NOMO-1 treated with DMSO at 0.1 percent for 48 hours (cell line): ENCODE results near the gene ERF.

ENCODE experiments used
- DNase-seq: peaks from one replicate; lab custom pipeline; 2025; ENCODE audit not compliant: unreplicated experiment; lab: John Stamatoyannopoulos, UW

ERF gene

DNA sequence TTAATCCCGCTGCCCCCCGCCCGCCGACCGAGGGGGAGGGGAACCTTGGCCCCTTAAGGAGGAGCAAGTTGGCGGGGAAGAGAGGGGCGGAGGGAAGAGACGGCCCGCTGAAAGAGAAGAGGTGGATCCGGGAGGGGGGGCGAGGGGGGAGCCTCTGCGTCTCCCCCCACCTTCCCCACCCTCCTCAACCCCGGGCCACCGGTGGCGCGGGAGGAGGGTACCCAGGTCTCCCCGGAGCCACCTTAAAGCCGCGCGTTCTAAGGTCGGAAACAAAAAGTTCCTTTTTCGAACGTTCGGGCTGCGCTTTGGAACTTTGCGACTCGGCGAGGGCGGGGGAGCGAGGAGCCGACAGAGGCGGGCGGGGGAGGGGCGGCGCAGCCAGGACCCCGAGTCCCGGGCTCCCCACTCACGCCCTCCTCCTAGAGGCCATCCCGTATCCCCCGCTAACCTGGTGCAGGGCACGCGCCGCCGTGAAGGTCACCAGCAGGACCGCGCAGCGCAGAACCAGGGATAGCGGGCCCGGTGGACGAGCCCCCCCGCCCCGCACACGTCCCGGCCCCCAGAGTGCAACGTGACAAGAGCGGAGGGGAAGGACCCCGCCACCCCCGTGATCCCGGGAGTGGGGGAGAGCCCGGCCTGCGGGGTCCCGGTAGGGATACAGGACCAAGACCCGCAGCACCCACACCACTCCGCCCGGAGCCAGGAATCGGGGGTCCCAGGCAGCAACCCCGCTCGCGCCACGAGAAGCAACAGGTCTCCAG is 659 bp downstream of the ERF start:
- DNase-seq: peak; percentile 67

DNA sequence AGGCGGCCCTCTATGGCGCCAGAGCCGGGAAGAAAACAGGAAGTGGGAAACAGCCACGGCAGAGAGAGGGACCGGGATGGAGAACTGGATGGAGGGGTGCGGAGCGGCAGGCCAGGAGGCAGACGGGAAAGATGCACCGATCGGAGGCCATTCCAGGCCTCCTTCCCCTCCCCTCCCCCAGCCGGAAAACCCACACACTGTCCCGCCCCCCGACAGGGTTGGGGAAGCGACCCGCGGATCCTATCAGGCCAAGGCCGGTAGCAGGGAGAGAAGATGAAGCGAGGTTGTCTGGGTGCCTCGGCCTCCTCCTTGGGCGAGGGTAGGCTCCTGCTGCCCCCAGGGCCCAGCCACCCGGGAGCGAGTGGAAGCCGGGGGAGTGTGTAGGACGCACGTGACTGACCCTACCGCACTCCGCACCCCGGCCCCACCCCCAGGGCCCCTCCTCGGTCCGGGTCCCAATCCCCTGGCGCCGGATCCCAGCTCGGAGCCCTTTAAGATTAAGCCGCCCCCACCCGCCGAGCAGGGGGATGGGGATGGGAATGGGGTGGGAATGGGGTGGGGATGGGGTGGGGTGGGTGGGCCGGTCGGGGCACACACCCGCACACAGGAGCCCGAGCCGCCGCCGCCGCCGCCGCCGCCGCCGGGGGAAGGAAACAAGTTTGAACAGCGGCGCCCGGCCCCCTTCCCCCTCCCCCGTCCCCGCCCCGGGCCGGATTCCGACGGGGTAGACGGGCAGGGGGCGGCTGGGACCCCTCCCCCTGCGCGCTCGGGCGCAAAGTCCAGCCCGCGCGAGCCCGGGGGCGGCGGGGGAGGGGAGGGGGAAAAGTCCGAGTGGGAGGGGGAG is 1.5 kb downstream of the ERF start:
- DNase-seq: peak; percentile 54

DNA sequence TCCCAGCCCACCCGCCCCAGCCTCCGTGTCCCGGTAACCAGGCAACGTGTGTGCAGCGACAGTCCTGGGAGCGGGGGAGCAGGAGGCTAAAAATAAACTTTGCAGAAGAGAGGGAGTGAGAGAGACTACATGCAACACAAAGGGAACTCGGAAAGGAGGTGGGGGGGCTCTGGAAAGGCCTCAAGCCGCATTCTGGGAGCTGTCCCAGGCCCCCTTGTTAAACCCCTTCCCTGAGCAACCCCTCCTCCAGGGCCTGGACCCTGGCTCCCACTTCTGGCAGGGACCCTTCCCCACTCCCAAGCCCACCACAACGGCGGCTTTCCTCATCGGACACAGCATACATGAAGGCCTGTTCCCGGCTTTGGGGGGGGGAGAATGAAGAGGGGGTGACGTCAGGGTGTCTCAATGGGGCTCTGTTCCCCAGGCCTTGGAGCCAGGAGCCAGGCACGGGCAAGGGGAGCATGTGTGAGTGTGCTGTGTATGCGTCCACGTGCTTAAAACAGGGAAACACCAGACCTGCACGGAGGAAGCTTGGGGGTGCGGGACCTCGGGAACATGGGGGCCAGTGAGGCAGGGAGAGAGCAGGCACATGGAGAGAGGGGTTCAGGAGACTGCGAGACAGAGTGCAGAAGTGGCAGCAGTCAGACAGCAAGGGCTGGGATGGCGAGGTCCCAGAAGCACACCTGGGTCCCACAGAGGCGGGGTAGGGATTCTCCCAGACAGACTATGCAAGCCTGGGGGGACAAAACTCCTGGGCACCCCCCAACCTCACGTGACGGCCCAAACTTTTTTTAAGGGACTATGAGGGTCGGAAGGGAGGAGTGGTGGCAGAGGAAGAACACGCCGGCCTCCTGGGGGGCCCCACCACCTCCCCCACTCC is 2.3 kb downstream of the ERF start:
- peak; percentile 14 for DNase-seq

DNA sequence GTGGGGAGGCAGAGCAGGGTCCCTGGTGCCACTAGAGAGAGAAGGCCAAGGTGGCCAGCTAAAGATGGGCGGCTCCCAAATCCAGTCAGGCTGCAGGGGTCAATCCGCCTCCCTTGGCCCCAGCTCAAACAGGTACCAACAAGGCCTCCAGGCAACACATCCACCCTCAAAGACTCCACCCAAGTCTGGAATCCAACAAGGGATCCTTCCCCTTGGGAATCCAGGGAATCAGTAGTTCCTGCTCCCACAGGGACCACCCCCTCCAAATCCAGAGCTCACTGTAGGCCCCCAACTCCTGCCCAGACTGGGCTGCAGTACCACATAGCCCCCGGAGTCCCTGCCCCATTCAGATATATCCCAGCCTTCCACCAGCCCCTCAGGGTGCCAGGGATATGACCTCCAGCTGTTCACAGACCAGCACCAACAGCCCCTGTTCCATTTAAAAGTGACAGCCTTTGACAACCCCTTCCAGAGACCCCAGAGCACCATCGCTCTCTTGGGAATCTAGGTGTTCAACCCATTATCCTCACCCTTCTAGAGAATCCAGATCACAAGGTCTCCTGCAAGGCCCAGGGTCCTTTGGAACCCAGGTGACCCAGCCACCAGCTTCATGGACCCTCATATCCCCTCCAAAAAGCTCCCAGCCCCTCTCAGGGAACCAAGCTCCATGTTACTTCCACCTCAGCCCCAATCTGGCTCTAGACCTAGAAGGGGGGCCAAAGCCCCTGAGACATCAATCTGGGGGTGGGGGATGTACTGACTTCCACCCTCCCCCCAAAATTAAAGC is 3.2 kb downstream of the ERF start:
- DNase-seq: no peak

DNA sequence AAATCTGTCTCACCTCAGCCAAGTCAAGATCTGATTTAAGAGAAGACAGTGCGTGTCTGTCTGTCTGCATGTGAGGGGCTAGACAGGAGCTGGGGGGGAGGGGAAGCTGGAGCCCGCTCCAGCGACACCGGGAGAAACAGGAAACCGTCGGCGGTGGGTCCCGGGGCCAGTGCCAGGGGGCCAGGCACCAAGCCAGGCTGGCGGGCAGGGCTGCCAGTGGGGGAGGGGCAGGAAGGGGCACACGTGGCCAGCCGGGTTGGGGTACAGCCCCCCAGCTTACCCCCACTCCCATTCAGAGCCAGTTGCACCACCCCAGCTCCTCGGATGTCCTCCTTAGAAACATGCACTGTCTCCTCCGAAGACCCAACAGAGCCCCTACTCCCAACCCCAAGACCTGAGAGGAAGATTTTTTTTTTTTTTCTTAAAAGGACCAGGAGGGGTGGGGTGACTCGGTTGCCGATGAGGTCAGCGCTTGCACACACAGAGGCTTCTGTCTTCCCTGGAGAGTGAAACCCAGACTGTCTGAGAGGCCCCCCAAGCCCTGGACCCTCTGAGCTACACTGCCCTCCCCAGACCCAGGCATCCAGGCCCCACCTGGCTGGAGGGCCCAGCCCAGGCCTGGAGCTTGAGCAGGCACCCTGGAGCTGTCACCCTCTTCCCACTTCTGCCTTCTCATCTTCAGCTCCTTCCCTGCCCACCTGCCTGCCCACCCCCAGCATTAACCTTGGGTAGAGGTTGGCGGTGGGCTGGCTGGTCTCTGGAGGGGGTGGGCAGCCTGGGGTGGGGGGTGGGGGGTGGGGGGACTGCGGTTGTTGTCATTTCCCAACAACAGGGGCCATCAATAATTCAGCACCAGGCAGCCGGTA is 4.0 kb downstream of the ERF start:
- DNase-seq: no peak

DNA sequence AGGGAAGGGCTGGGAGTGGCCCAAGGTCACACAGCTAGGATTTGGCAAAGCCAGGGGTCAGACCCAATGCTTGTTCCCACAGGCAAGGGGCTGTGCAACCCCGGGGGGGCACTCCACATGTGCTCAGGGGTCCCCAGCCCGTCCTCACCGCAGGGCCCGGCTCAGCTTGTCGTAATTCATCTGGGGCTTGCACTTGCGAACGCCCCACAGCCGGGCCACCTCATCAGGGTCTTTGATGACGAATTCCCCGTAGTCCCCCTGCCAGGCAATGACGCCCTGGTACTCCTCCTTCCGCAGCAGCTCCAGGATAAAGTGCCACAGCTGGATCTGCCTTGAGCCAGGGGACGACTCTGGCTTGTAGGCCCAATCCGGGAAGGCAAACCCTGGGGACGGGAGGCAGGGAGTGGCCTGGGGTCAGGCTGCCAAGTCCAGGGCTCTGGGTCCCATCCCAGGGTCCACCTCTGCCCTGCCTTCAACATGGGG is 4.7 kb downstream of the ERF start:
- DNase-seq: no peak

DNA sequence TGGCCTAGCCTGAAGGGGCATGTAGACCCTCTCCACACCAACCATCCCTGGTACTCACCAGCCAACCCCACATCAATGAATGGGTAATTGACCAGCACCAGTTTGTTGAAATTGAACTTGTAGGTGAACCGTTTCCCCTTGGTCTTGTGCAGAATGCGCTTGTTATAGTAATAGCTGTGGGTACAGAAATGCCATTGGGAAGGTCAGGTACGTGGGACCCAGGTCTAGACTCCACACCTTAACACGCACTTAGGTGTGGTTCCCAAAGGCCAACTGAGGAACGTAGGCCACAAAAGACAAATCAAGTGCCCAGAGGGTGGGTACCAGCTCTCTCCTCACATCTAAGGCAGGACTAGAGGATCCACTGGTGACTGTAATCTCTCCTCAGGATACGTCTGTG is 5.2 kb downstream of the ERF start:
- DNase-seq: no peak

DNA sequence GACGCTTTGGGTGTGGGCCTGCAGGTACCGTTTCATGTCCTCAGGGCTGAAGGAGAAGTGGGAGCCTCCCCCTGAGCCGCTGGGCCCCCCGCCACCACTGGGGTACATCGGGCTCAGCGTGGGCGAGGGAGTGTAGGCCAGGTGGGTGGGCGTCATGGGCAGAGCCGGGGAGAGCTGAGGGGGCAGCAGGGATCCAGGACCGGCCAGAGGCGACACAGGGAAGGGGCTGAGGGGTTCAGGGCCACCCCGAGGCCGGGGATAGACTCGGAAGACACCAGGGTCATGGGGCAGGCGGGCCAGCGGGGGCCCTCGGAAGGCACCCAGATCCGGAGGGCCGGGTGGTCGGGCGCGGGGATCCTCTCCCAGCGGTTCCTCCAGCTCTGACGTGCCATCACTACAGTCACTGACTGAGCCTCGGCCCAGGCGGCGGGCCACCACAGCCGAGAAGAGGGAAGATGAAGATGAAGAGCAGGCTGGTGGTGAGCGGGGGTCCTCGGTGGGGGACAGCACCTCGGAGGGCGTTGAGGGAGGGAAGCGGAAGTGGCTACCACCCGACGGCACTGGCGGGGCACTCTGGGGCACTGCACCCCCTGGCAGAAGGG is 5.7 kb downstream of the ERF start:
- DNase-seq: no peak

DNA sequence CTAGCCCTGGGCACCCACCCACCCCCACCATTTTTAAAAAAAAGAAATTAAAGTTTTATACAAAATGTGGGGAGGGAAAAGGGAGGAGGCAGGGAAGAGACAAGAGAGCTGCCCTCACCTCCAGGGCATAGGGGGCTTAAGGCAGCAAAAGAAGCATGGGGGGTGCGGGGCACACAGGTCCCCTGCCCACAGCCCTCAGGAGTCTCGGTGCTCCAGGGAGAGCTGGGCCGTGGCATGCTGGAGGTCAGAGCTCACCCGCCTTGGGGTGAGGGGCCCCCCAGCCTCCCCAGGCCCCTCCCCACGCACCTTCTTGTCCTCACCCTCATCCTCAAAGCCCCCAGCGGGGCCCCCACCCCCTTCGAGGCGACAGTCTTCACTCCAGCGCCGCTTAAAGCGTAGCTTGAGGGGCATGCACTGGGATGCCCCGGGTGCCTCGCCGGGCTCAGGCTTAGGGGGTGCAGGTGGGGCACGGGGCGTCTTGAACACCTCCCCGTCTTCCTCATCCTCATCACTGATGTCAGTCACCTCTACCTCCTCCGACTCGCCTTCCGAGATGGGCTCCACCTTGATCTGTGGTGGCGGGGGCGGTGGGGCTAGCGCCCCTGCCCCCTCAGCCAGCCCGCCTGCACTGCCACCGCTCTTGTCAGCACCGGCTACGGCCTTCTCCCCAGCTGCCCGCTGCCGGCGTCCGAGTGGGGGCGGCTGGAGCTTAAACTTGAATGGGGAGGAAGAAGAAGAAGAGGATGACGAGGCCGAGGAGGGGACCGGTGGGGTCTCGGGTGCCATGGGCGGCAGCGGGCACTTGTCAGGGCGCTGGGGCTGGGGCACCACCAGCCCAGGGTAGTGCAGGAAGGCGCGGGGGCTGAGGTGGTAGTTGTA is 6.4 kb downstream of the ERF start:
- no peak for DNase-seq

DNA sequence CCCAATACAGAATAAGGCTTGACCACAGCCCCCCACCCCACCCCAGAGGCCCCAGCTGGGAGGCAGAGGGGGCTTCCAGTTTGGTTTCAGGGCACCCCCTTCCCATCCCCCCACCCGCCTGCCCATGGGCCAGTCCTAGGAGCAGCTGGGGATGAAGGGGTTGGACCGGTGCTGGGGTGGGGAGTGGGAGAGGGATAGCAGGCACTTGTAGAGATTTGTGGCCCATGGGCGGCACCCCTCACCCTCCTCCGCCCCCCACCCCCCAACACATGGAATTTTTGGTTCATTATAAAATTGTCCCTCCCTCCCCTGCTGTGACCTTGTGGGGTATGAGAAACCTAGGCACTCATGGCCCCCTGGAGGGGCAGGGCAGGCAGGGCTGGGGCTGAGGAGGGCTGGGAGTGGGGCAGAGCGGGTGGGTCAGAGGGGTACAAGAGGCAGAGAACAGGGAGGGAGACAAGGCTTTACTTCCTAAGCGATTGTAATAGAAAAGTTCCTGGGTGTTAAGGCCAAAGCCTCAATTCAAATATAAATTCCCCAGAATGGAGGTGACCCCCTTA is 7.2 kb downstream of the ERF start:
- DNase-seq: no peak

DNA sequence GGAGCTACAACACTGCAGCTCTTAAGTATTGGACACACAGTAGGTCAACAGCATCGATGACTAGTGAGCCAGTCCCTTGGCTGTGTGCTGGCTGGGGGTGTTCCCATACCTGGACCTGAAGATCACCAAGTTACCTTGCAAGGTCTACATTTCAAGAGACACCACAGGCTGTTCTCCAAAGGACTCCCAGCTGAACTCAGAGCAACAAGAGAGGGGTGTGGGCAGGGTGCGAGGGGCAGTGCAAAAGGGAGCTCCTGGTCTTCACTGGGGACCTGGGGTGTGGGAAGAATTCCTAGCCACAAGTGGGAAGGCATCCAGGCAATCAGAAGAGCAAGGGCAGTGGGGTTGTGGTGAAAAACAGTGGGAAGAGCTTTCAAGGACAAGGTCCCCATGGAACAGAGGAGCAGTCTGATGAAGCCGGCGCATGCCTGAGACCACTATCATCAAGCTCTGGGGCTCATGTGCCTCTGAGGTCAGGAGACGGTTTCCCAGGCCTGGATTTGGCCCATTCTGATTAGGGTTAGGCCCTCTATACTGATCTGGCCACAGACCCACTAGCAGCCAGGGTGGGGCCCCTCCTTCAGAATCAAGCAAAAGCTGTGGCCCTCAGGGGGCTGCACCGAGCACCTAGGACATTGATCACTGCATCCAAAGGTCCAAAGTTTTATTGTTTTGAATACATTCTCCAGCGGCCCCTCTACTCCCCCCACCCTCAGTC is 7.8 kb downstream of the ERF start:
- DNase-seq: no peak

DNA sequence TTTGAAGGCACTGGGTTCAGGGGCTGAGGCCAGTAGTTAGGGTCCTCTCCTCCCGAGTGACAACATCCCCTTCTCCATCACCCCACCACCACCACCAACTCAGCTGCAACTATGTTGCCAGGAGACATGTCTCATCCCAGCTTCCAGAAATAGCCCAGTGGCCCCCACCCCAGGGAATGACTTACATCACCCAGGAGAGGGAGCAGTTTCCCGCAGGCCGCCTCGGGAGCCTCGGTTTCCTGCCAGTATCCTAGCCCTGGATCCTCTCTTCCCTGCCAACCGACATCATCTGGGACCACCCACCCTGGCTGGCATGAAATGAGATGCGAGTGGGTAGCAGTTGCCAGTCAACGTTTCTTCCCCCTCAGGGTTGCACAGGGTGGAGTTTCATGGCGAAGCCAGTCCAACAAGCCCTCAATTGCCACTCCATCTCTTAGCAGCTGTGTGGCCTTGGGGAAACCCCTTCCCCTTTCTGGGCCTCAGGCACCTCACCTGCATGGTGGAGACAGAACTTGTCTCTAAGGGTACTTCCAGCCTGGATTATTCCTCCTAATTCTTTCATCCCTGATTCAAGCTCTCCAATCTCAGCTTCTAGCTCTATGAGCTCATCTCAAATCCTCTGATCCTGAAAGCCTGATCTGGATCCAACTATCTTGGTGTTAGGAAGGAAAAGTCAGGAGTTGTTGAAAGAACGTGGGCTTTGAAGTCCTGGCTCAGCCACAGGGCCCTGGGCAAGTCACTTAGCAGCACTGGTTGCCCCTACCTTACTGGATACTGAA is 8.6 kb downstream of the ERF start:
- no peak for DNase-seq

DNA sequence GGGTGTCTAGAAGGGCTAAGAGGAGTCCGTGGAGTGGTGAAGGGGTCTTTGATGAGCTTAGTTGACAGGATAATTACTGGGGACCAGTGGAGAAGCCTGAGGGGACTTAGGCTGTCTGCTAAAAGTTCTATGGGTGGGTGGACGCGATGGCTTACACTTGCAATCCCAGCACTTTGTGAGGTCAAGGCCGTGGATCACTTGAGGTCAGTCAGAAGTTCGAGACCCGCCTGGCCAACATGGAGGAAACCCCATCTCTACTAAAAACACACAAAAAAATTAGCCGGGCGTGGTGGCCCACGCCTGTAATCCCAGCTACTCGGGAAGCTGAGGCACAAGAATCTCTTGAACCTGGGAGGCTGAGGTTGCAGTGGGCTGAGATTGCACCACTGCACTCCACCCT is 9.7 kb downstream of the ERF start:
- DNase-seq: no peak

DNA sequence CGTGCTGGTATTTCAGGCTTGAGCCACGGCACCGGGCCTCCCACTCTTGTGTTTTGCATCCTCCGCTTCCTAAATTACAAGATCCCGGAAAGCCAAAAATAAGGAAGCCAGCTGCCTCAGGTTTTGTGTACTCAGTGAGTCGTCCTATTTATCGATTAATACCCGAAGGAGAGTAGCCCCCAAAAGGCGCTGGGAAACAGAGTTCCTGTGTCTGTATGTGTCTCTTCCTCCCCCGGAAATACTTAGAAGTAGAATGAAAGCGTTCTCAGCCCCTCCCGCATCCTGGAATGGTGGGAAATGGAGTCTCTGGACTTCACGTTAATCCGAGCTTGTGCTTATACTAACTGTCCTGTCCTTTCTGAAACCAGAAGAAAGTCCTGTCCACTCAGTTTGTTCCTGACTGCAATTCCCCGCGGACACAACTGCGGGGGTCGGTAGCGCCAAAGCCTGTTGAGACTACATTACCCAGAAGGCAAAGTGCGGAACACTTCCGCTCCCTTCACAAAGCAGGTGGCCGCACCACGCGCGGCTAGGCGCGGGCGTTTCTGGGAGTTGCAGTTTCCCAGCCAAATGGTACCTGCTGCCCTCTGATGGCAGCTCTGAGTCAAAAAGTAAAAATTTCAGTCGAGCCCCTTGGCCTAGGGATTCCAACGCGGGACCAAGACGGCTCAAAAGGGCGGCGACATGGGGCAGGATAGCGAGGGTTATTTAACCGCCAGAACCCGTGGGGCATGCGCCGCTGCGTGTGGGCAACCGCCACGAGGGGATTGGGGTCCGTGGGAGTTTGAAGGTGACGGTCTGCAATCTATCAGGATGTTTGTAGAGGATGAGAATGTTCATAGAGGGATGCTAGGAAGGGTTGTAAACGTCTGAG is 10.3 kb downstream of the ERF start:
- peak; percentile 94 for DNase-seq
